ENCODE results near the gene NEK9.

DNA sequence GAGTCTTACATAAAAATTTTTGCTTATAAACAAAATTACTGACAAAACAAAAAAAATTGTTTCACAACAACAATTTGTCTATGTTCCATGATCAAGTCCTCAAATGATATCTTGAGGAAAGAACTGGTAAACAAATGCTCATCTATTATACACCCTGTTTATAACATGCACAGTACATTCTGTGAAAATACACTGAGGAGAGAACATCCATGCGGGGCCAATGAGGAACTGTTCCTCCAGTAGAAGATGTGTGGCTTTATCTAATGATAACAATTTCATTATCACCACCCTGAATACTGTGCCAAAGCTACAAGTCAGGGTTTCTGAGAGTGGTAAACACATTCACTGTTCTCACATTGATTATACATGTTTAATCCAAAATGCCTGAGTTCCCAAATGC lies 86.3 kb downstream of the NEK9 start:
- TF ChIP-seq, protein P1, sequence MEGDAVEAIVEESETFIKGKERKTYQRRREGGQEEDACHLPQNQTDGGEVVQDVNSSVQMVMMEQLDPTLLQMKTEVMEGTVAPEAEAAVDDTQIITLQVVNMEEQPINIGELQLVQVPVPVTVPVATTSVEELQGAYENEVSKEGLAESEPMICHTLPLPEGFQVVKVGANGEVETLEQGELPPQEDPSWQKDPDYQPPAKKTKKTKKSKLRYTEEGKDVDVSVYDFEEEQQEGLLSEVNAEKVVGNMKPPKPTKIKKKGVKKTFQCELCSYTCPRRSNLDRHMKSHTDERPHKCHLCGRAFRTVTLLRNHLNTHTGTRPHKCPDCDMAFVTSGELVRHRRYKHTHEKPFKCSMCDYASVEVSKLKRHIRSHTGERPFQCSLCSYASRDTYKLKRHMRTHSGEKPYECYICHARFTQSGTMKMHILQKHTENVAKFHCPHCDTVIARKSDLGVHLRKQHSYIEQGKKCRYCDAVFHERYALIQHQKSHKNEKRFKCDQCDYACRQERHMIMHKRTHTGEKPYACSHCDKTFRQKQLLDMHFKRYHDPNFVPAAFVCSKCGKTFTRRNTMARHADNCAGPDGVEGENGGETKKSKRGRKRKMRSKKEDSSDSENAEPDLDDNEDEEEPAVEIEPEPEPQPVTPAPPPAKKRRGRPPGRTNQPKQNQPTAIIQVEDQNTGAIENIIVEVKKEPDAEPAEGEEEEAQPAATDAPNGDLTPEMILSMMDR (IDR thresholded peaks at IDR 0.05; ENCODE audit: low read length), result no peak
- TF ChIP-seq EZH2phosphoT487 (IDR thresholded peaks at IDR 0.05; ENCODE audit: low read length), result no peak
- TF ChIP-seq EZH2 (optimal IDR thresholded peaks at IDR 0.05; ENCODE audit: low read depth, low read length), result no peak

Measured in MM.1S (cell line).